GM23338 (cell line): Measurements from ENCODE around the gene GABBR1. TPM values are rescaled to one million over a fixed set of nuclear protein-coding genes. Genes with fewer than 3 reads are reported as not detected.

Experiments used
- ATAC-seq: fragments of 200-7000 bp; cut with Tn5 transposase; 3 replicates; pipeline ENCODE4 v1.9.1; 2020
- DNase-seq: peaks from one replicate; pipeline ENCODE4 v3.0.0-alpha.2; 2015; ENCODE audit warnings: low spot score
- H2AFZ ChIP-seq: fragments of 200-600 bp; sonication (generic); 2 replicates; pipeline ENCODE4 v1.8.0; 2016; ENCODE audit warnings: antibody characterized with exemption, mild to moderate bottlenecking, moderate library complexity
- H3F3A ChIP-seq: fragments of 200-600 bp; sonication (generic); replicated peaks from 2 replicates; pipeline ENCODE4 v1.8.0; 2017; ENCODE audit warnings: antibody characterized with exemption, mixed run types, low read depth
- H3K27ac ChIP-seq: fragments of 200-600 bp; sonication (generic); 2 replicates; pipeline ENCODE4 v1.6.1; 2016; ENCODE audit warnings: low read depth
- H3K27me3 ChIP-seq: fragments of 200-600 bp; sonication (generic); 2 replicates; pipeline ENCODE4 v1.8.0; 2016; ENCODE audit warnings: mild to moderate bottlenecking, mixed run types, moderate library complexity; ENCODE audit not compliant: insufficient read depth
- H3K36me3 ChIP-seq: fragments of 200-600 bp; sonication (generic); 2 replicates; pipeline ENCODE4 v1.8.0; 2016; ENCODE audit warnings: mild to moderate bottlenecking; ENCODE audit not compliant: insufficient read depth
- H3K4me1 ChIP-seq: fragments of 200-600 bp; sonication (generic); 2 replicates; pipeline ENCODE4 v1.8.0; 2016; ENCODE audit warnings: mild to moderate bottlenecking, moderate library complexity; ENCODE audit not compliant: insufficient read depth
- H3K4me2 ChIP-seq: fragments of 200-600 bp; sonication (generic); 2 replicates; pipeline ENCODE4 v1.7.1; 2017; ENCODE audit warnings: mixed run types
- H3K4me3 ChIP-seq: fragments of 200-600 bp; sonication (generic); 2 replicates; pipeline ENCODE4 v1.6.1; 2016; ENCODE audit warnings: mixed run types
- H3K79me2 ChIP-seq: fragments of 200-600 bp; sonication (generic); replicated peaks from 2 replicates; pipeline ENCODE4 v1.8.0; 2017; ENCODE audit warnings: mild to moderate bottlenecking; ENCODE audit not compliant: insufficient read depth
- H3K9me2 ChIP-seq: fragments of 200-600 bp; sonication (generic); 2 replicates; pipeline ENCODE4 v1.8.0; 2017; ENCODE audit not compliant: insufficient read depth
- H4K20me1 ChIP-seq: fragments of 200-600 bp; sonication (generic); replicated peaks from 2 replicates; pipeline ENCODE4 v1.8.0; 2017; ENCODE audit warnings: mild to moderate bottlenecking; ENCODE audit not compliant: insufficient read depth
- H3K27ac Mint-ChIP-seq: 2 replicates; pipeline ENCODE4 v1.8.0; 2020; ENCODE audit warnings: inconsistent platforms, mild to moderate bottlenecking, moderate library complexity, mixed read lengths
- H3K27me3 Mint-ChIP-seq: 3 replicates; pipeline ENCODE4 v1.8.0; 2022; ENCODE audit warnings: low read depth, mild to moderate bottlenecking, moderate library complexity, mixed read lengths, inconsistent platforms; ENCODE audit not compliant: insufficient read depth, poor library complexity
- H3K36me3 Mint-ChIP-seq: 3 replicates; pipeline ENCODE4 v1.8.0; 2021; ENCODE audit warnings: low read depth, mild to moderate bottlenecking, inconsistent platforms, moderate library complexity, mixed read lengths
- H3K4me1 Mint-ChIP-seq: 3 replicates; pipeline ENCODE4 v1.8.0; 2020; ENCODE audit warnings: mild to moderate bottlenecking, inconsistent platforms, mixed read lengths
- H3K4me3 Mint-ChIP-seq: 3 replicates; pipeline ENCODE4 v1.8.0; 2021; ENCODE audit warnings: moderate library complexity, mild to moderate bottlenecking, inconsistent platforms, mixed read lengths
- H3K9me3 Mint-ChIP-seq: 3 replicates; pipeline ENCODE4 v1.8.0; 2020; ENCODE audit warnings: moderate library complexity, mild to moderate bottlenecking, inconsistent platforms, mixed read lengths
- polyA plus RNA-seq: library from polyadenylated mRNA; unstranded; fragments of >200 nt; fragmentation: Nextera tagmentation; extraction: Ambion mirVana; gene quantifications from 2 replicates; pipeline ENCODE4 v1.2.1, GENCODE V29; 2016
- total RNA-seq: library from RNA; depleted of rRNA; stranded (reverse); fragments of >200 nt; shearing (Covaris generic); gene quantifications from 2 replicates; pipeline ENCODE4 v1.2.3, GENCODE V29; 2014
- TF ChIP-seq, protein P1 (sequence below), 2 experiments: fragments of 200-600 bp in 1 of 2; sonication (generic) in 1 of 2; conservative IDR thresholded peaks; 2 replicates each; pipeline versions ENCODE4 v1.5.1 to v1.6.1; 2016 to 2017; ENCODE audit warnings: antibody characterized with exemption in 2 of 2, low read depth in 2 of 2, mild to moderate bottlenecking in 2 of 2, moderate library complexity in 1 of 2
- TF ChIP-seq, protein P2 (sequence below): fragments of 250-450 bp; sonication (Bioruptor Pico); IDR thresholded peaks from 2 replicates; pipeline ENCODE4 v1.5.0; 2020; ENCODE audit warnings: mild to moderate bottlenecking, moderate library complexity

Gene GABBR1
- total and polyA plus RNA-seq, 2 experiments from 2014 or later: 42.8 to 78.9 TPM

DNA sequence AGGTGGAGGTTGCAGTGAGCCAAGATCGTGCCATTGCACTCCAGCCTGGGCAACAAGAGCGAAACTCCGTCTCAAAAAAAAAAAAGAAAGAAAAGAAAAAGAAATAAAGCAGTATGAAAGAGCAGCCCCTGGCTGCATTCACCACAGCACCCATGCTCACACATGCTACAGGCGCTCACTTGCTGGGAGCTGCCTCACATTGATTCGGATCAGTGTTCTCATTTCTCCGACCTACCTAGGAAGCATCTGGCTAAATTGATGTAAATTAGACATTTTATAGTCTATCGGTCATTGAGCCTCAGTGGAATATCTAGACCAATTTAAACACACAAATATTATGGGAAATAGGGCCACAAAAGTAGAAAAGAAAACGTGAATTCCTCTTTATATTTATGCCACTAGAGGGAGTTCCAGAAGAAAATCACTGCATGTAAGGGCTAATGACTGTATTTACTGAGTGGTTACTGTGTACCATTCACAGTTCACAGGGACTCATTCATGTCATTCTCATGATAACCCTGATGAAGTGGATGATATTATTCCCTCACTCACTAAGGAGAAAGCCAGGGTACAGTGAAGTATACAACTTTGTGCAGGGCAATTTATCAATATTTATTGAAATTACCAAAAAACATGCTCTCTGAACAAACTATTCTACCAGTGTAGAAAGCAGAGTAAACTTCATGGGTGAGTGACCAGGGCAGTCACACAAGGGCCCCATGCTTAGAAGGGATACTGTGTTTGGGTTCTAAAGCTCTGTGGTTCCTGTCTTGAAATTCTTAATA lies 18.6 kb upstream of the GABBR1 start:
- Histone ChIP-seq H3K27ac (no peak overlapping the region), H2AFZ (no peak overlapping the region), H3K79me2 (no peaks in the 10 kb centered on the region), H3F3A (no peaks in the 10 kb centered on the region), H4K20me1 (no peaks in the 10 kb centered on the region), H3K4me2 (no peak overlapping the region), H3K27me3 (no peaks in the 10 kb centered on the region), H3K4me3 (no peak overlapping the region), H3K9me2 (no peaks in the 10 kb centered on the region), H3K36me3 (no peaks in the 10 kb centered on the region), H3K4me1 (peaks cover 20% of the 10 kb centered on the region)
- H3K4me1 Mint-ChIP-seq: peaks cover 31% of the 10 kb centered on the region
- H3K36me3 Mint-ChIP-seq: no peaks in the 10 kb centered on the region
- TF ChIP-seq, protein P1, sequence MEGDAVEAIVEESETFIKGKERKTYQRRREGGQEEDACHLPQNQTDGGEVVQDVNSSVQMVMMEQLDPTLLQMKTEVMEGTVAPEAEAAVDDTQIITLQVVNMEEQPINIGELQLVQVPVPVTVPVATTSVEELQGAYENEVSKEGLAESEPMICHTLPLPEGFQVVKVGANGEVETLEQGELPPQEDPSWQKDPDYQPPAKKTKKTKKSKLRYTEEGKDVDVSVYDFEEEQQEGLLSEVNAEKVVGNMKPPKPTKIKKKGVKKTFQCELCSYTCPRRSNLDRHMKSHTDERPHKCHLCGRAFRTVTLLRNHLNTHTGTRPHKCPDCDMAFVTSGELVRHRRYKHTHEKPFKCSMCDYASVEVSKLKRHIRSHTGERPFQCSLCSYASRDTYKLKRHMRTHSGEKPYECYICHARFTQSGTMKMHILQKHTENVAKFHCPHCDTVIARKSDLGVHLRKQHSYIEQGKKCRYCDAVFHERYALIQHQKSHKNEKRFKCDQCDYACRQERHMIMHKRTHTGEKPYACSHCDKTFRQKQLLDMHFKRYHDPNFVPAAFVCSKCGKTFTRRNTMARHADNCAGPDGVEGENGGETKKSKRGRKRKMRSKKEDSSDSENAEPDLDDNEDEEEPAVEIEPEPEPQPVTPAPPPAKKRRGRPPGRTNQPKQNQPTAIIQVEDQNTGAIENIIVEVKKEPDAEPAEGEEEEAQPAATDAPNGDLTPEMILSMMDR (conservative IDR thresholded peaks at IDR 0.05; ENCODE audit: low read depth in 2 of 2): peak; percentile 64 to 91
- TF ChIP-seq, protein P2, sequence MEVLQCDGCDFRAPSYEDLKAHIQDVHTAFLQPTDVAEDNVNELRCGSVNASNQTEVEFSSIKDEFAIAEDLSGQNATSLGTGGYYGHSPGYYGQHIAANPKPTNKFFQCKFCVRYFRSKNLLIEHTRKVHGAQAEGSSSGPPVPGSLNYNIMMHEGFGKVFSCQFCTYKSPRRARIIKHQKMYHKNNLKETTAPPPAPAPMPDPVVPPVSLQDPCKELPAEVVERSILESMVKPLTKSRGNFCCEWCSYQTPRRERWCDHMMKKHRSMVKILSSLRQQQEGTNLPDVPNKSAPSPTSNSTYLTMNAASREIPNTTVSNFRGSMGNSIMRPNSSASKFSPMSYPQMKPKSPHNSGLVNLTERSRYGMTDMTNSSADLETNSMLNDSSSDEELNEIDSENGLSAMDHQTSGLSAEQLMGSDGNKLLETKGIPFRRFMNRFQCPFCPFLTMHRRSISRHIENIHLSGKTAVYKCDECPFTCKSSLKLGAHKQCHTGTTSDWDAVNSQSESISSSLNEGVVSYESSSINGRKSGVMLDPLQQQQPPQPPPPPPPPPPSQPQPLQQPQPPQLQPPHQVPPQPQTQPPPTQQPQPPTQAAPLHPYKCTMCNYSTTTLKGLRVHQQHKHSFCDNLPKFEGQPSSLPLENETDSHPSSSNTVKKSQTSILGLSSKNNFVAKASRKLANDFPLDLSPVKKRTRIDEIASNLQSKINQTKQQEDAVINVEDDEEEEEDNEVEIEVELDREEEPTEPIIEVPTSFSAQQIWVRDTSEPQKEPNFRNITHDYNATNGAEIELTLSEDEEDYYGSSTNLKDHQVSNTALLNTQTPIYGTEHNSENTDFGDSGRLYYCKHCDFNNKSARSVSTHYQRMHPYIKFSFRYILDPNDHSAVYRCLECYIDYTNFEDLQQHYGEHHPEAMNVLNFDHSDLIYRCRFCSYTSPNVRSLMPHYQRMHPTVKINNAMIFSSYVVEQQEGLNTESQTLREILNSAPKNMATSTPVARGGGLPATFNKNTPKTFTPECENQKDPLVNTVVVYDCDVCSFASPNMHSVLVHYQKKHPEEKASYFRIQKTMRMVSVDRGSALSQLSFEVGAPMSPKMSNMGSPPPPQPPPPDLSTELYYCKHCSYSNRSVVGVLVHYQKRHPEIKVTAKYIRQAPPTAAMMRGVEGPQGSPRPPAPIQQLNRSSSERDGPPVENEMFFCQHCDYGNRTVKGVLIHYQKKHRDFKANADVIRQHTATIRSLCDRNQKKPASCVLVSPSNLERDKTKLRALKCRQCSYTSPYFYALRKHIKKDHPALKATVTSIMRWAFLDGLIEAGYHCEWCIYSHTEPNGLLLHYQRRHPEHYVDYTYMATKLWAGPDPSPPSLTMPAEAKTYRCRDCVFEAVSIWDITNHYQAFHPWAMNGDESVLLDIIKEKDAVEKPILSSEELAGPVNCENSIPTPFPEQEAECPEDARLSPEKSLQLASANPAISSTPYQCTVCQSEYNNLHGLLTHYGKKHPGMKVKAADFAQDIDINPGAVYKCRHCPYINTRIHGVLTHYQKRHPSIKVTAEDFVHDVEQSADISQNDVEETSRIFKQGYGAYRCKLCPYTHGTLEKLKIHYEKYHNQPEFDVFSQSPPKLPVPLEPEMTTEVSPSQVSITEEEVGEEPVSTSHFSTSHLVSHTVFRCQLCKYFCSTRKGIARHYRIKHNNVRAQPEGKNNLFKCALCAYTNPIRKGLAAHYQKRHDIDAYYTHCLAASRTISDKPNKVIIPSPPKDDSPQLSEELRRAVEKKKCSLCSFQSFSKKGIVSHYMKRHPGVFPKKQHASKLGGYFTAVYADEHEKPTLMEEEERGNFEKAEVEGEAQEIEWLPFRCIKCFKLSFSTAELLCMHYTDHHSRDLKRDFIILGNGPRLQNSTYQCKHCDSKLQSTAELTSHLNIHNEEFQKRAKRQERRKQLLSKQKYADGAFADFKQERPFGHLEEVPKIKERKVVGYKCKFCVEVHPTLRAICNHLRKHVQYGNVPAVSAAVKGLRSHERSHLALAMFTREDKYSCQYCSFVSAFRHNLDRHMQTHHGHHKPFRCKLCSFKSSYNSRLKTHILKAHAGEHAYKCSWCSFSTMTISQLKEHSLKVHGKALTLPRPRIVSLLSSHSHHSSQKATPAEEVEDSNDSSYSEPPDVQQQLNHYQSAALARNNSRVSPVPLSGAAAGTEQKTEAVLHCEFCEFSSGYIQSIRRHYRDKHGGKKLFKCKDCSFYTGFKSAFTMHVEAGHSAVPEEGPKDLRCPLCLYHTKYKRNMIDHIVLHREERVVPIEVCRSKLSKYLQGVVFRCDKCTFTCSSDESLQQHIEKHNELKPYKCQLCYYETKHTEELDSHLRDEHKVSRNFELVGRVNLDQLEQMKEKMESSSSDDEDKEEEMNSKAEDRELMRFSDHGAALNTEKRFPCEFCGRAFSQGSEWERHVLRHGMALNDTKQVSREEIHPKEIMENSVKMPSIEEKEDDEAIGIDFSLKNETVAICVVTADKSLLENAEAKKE (CRISPR knock-in tag): no peak
- H3K9me3 Mint-ChIP-seq: no peaks in the 10 kb centered on the region; the same call in 2 of the 3 replicates
- no peak overlapping the region for H3K4me3 Mint-ChIP-seq
- DNase-seq (peak; percentile 70), ATAC-seq (peak; percentile 12; the same call in 2 of the 3 replicates)
- no peak overlapping the region for H3K27ac Mint-ChIP-seq
- peaks cover 2% of the 10 kb centered on the region for H3K27me3 Mint-ChIP-seq
